Spinal cord (tissue), 10 donors: ENCODE results near the gene KIF7. TPM values are rescaled to one million over a fixed set of nuclear protein-coding genes. Genes with fewer than 3 reads are reported as not detected.

ENCODE experiments used
- DNase-seq, 6 donors: peaks; one replicate each; pipeline versions ENCODE4 v3.0.0 to v3.0.0-alpha.2; 2013 to 2015; ENCODE audit warnings: low spot score in 6 of 6, low read depth in 4 of 6
- H3K27ac ChIP-seq: one replicate; pipeline ENCODE4 v1.5.1; 2013; ENCODE audit warnings: low read depth, low read length, control low read depth
- H3K27me3 ChIP-seq: one replicate; pipeline ENCODE4 v1.6.1; 2013; ENCODE audit warnings: low read length; ENCODE audit not compliant: control insufficient read depth, insufficient read depth
- H3K36me3 ChIP-seq: one replicate; pipeline ENCODE4 v1.6.1; 2013; ENCODE audit warnings: low read length; ENCODE audit not compliant: control insufficient read depth, insufficient read depth
- H3K4me1 ChIP-seq: one replicate; pipeline ENCODE4 v1.6.1; 2013; ENCODE audit warnings: low read length; ENCODE audit not compliant: control insufficient read depth, insufficient read depth
- H3K4me3 ChIP-seq: one replicate; pipeline ENCODE4 v1.5.1; 2013; ENCODE audit warnings: low read depth, low read length, control low read depth
- H3K9me3 ChIP-seq: one replicate; pipeline ENCODE4 v1.6.1; 2013; ENCODE audit warnings: low read length; ENCODE audit not compliant: control insufficient read depth, insufficient read depth
- WGBS: methylation state at CpG from one replicate; pipeline ENCODE4 v1.1.5; 2013; ENCODE audit warnings: missing lambda C conversion rate; ENCODE audit not compliant: insufficient coverage; 5-methylcytosine and 5-hydroxymethylcytosine counted together
- polyA plus RNA-seq, 2 donors: library from polyadenylated mRNA; unstranded; fragments of 120-200 nt; gene quantifications; one replicate each; pipeline ENCODE4 v1.2.1, GENCODE V29; 2013; ENCODE audit not compliant: insufficient read length in 2 of 2
- total RNA-seq, 2 donors: library from RNA; depleted of rRNA in 1 of 2; stranded (reverse); fragments of 120-200 nt in 1 of 2; fragments of >200 nt in 1 of 2; gene quantifications; one replicate each; pipeline versions ENCODE4 v1.2.3 to v1.2.4, GENCODE V29; 2013 to 2014
- donor health status: healthy.

Gene KIF7
- total and polyA plus RNA-seq, 4 donors, result 5.4 to 14.7 (median 11.4) TPM

GRCh38 chr15:89640245-89640644, 15.0 kb downstream of the KIF7 start:
- WGBS, result 97% methylated on average over 3 of the region's 5 CpGs
- no peak overlapping the region for H3K4me3 ChIP-seq
- DNase-seq, result no peak
- H3K27me3 ChIP-seq, result no peaks in the 10 kb centered on the region
- no peak overlapping the region for H3K27ac ChIP-seq
- no peaks in the 10 kb centered on the region for H3K9me3 ChIP-seq
- no peaks in the 10 kb centered on the region for H3K4me1 ChIP-seq
- peaks cover 22% of the 10 kb centered on the region for H3K36me3 ChIP-seq

GRCh38 chr15:89633585-89633984, 21.7 kb downstream of the KIF7 start:
- no peaks in the 10 kb centered on the region for H3K4me1 ChIP-seq
- H3K27me3 ChIP-seq, result no peaks in the 10 kb centered on the region
- H3K27ac ChIP-seq, result no peak overlapping the region
- peaks cover 55% of the 10 kb centered on the region for H3K36me3 ChIP-seq
- WGBS, result 98% methylated on average over 20 of the region's 23 CpGs
- H3K4me3 ChIP-seq, result no peak overlapping the region
- H3K9me3 ChIP-seq, result no peaks in the 10 kb centered on the region
- no peak for DNase-seq

GRCh38 chr15:89632563-89633430, 22.5 kb downstream of the KIF7 start:
- DNase-seq, result no peak
- H3K9me3 ChIP-seq, result no peaks in the 10 kb centered on the region
- H3K4me3 ChIP-seq, result no peak overlapping the region
- H3K36me3 ChIP-seq, result peaks cover 61% of the 10 kb centered on the region
- no peaks in the 10 kb centered on the region for H3K27me3 ChIP-seq
- 95% methylated on average over 14 of the region's 18 CpGs for WGBS
- no peak overlapping the region for H3K27ac ChIP-seq
- no peaks in the 10 kb centered on the region for H3K4me1 ChIP-seq

- Histone ChIP-seq H3K27me3 (no peaks in the 10 kb centered on the region), H3K4me3 (no peak overlapping the region), H3K36me3 (peaks cover 71% of the 10 kb centered on the region), H3K27ac (no peak overlapping the region), H3K9me3 (no peaks in the 10 kb centered on the region), H3K4me1 (no peaks in the 10 kb centered on the region)
- 88% methylated on average over 9 of the region's 10 CpGs for WGBS
- no peak for DNase-seq
Observed at GRCh38 chr15:89631902-89632264, 23.4 kb downstream of the KIF7 start.

GRCh38 chr15:89630974-89631901, 24.0 kb downstream of the KIF7 start:
- no peak for DNase-seq
- Histone ChIP-seq H3K4me1 (no peaks in the 10 kb centered on the region), H3K4me3 (no peak overlapping the region), H3K9me3 (no peaks in the 10 kb centered on the region), H3K27ac (no peak overlapping the region), H3K36me3 (peaks cover 75% of the 10 kb centered on the region), H3K27me3 (no peaks in the 10 kb centered on the region)
- 96% methylated on average over 24 of the region's 30 CpGs for WGBS

GRCh38 chr15:89630260-89630659, 25.0 kb downstream of the KIF7 start:
- DNase-seq, result no peak
- 98% methylated on average over 14 of the region's 14 CpGs for WGBS
- Histone ChIP-seq H3K4me1 (no peaks in the 10 kb centered on the region), H3K4me3 (no peak overlapping the region), H3K9me3 (no peaks in the 10 kb centered on the region), H3K27me3 (no peaks in the 10 kb centered on the region), H3K36me3 (peaks cover 85% of the 10 kb centered on the region), H3K27ac (no peak overlapping the region)

- H3K27ac ChIP-seq, result no peak overlapping the region
- H3K36me3 ChIP-seq, result peaks cover 89% of the 10 kb centered on the region
- no peaks in the 10 kb centered on the region for H3K27me3 ChIP-seq
- WGBS, result 95% methylated on average over 4 of the region's 5 CpGs
- no peaks in the 10 kb centered on the region for H3K4me1 ChIP-seq
- H3K9me3 ChIP-seq, result no peaks in the 10 kb centered on the region
- DNase-seq, result no peak
- no peak overlapping the region for H3K4me3 ChIP-seq
Observed at GRCh38 chr15:89629829-89630228, 25.4 kb downstream of the KIF7 start.

- WGBS, result 93% methylated on average over 19 of the region's 30 CpGs
- no peaks in the 10 kb centered on the region for H3K27me3 ChIP-seq
- H3K36me3 ChIP-seq, result peaks cover 93% of the 10 kb centered on the region
- DNase-seq, result no peak
- no peak overlapping the region for H3K4me3 ChIP-seq
- H3K4me1 ChIP-seq, result no peaks in the 10 kb centered on the region
- H3K9me3 ChIP-seq, result no peaks in the 10 kb centered on the region
- H3K27ac ChIP-seq, result no peak overlapping the region
Observed at GRCh38 chr15:89628806-89629715, 26.2 kb downstream of the KIF7 start.

- no peaks in the 10 kb centered on the region for H3K27me3 ChIP-seq
- WGBS, result 80% methylated on average over 21 of the region's 21 CpGs
- peaks cover 91% of the 10 kb centered on the region for H3K36me3 ChIP-seq
- no peak overlapping the region for H3K4me3 ChIP-seq
- no peak overlapping the region for H3K27ac ChIP-seq
- no peaks in the 10 kb centered on the region for H3K9me3 ChIP-seq
- no peaks in the 10 kb centered on the region for H3K4me1 ChIP-seq
- no peak for DNase-seq
Observed at GRCh38 chr15:89628301-89628700, 27.0 kb downstream of the KIF7 start.
